SK-N-SH (cell line): Measurements from ENCODE around the gene BUB1. TPM values are rescaled to one million over a fixed set of nuclear protein-coding genes. Genes with fewer than 3 reads are reported as not detected.

Source experiments
- polyA plus RNA-seq, 3 experiments: library from polyadenylated mRNA; depleted of rRNA; stranded (reverse); fragments of >200 nt; gene quantifications; 2 replicates each; pipeline ENCODE4 v1.2.3, GENCODE V29; 2012

The BUB1 gene
- polyA plus RNA-seq, 1 of the 3 experiments (the other 2 are of a cell fraction), result 9.0 TPM

Other genes starting within 250 kb of the BUB1 start
- gene LIMS4, start 205.2 kb downstream of the BUB1 start, polyA plus RNA-seq (2012; rRNA removed), result 9.6 and 10.7 TPM in 2 replicates
- gene RGPD6, start 100.8 kb downstream of the BUB1 start, polyA plus RNA-seq (2012; rRNA removed), result 2.0 and 6.1 TPM in 2 replicates
- gene ACOXL, start 54.5 kb upstream of the BUB1 start, polyA plus RNA-seq (2012; rRNA removed), result not detected in 2 replicates